Ascending aorta (tissue), 2 donors: ENCODE results near the gene RIF1. TPM values are rescaled to one million over a fixed set of nuclear protein-coding genes. Genes with fewer than 3 reads are reported as not detected.

Experiments used
- DNase-seq, 2 donors: peaks; one replicate each; pipeline ENCODE4 v3.0.0-alpha.2; 2019; ENCODE audit warnings: low spot score in 2 of 2
- H3K27ac ChIP-seq, 2 donors: fragments of 200-600 bp; sonication (generic); one replicate each; pipeline ENCODE4 v1.5.1; 2016 to 2017; ENCODE audit warnings: mild to moderate bottlenecking in 1 of 2
- H3K27me3 ChIP-seq: fragments of 200-600 bp; sonication (generic); one replicate; pipeline ENCODE4 v1.5.1; 2017
- H3K36me3 ChIP-seq, 2 donors: fragments of 200-600 bp; sonication (generic); one replicate each; pipeline ENCODE4 v1.5.1; 2016
- H3K4me1 ChIP-seq, 2 donors: fragments of 200-600 bp; sonication (generic); one replicate each; pipeline ENCODE4 v1.5.1; 2016 to 2017; ENCODE audit warnings: mild to moderate bottlenecking in 1 of 2
- H3K4me3 ChIP-seq, 2 donors: fragments of 200-600 bp; sonication (generic); one replicate each; pipeline ENCODE4 v1.5.1; 2016 to 2017; ENCODE audit warnings: mild to moderate bottlenecking in 1 of 2
- H3K9me3 ChIP-seq, 2 donors: fragments of 200-600 bp; sonication (generic); one replicate each; pipeline ENCODE4 v1.5.1; 2016
- CTCF ChIP-seq, 3 experiments: fragments of 200-600 bp in 2 of 3; fragments of 450-650 bp in 1 of 3; sonication (generic) in 2 of 3; IDR thresholded peaks; one replicate each; pipeline ENCODE4 v1.5.1; 2016 to 2019; ENCODE audit warnings: antibody characterized with exemption in 3 of 3, mild to moderate bottlenecking in 1 of 3, moderate library complexity in 1 of 3
- intact Hi-C: fragments of 100-400 bp; cut with DNase I; formaldehyde crosslinking; loops from one replicate; pipeline ENCODE4 v1.15.1; 2023
- total RNA-seq: library from RNA; depleted of rRNA; stranded (reverse); fragments of >200 nt; gene quantifications from one replicate; pipeline ENCODE4 v1.1.0, GENCODE V29; 2016

The RIF1 gene
- total RNA-seq, 1 donor from 2014 or later = 10.7 TPM

GRCh38 chr2:151498178-151498577, 88.5 kb downstream of the RIF1 start:
- Histone ChIP-seq H3K27me3 (no peaks in the 10 kb centered on the region), H3K4me1 (no peaks in the 10 kb centered on the region), H3K36me3 (no peaks in the 10 kb centered on the region), H3K27ac (no peak overlapping the region), H3K4me3 (no peak overlapping the region), H3K9me3 (no peaks in the 10 kb centered on the region)
- no peak for TF ChIP-seq CTCF (IDR thresholded peaks at IDR 0.05)
- intact Hi-C loops = no loop called here
- DNase-seq = no peak

GRCh38 chr2:151506170-151506569, 96.5 kb downstream of the RIF1 start:
- no peaks in the 10 kb centered on the region for H3K36me3 ChIP-seq
- no peaks in the 10 kb centered on the region for H3K27me3 ChIP-seq
- no peak for TF ChIP-seq CTCF (IDR thresholded peaks at IDR 0.05)
- DNase-seq = no peak
- H3K4me3 ChIP-seq = no peak overlapping the region
- H3K27ac ChIP-seq = no peak overlapping the region
- no peaks in the 10 kb centered on the region for H3K4me1 ChIP-seq
- H3K9me3 ChIP-seq = no peaks in the 10 kb centered on the region
- intact Hi-C loops = no loop called here

- TF ChIP-seq CTCF (IDR thresholded peaks at IDR 0.05) = no peak
- H3K27me3 ChIP-seq = no peaks in the 10 kb centered on the region
- H3K4me3 ChIP-seq = no peak overlapping the region
- H3K27ac ChIP-seq = no peak overlapping the region
- H3K9me3 ChIP-seq = no peaks in the 10 kb centered on the region
- DNase-seq = no peak
- H3K36me3 ChIP-seq = no peaks in the 10 kb centered on the region
- intact Hi-C loops = no loop called here
- H3K4me1 ChIP-seq = no peaks in the 10 kb centered on the region
These were observed 98.8 kb downstream of the RIF1 start for GRCh38 chr2:151508519-151508918.

- intact Hi-C loops = no loop called here
- no peaks in the 10 kb centered on the region for H3K36me3 ChIP-seq
- H3K9me3 ChIP-seq = no peaks in the 10 kb centered on the region
- DNase-seq = no peak
- no peak overlapping the region for H3K4me3 ChIP-seq
- no peak for TF ChIP-seq CTCF (IDR thresholded peaks at IDR 0.05)
- no peaks in the 10 kb centered on the region for H3K4me1 ChIP-seq
- no peaks in the 10 kb centered on the region for H3K27me3 ChIP-seq
- no peak overlapping the region for H3K27ac ChIP-seq
These were observed 109.1 kb downstream of the RIF1 start for GRCh38 chr2:151518802-151519201.

GRCh38 chr2:151520976-151521375, 111.3 kb downstream of the RIF1 start:
- intact Hi-C loops = no loop called here
- Histone ChIP-seq H3K27me3 (no peaks in the 10 kb centered on the region), H3K4me3 (no peak overlapping the region), H3K36me3 (no peaks in the 10 kb centered on the region), H3K4me1 (no peaks in the 10 kb centered on the region), H3K27ac (no peak overlapping the region), H3K9me3 (no peaks in the 10 kb centered on the region)
- no peak for DNase-seq
- no peak for TF ChIP-seq CTCF (IDR thresholded peaks at IDR 0.05)

- no peak for DNase-seq
- intact Hi-C loops = no loop called here
- no peaks in the 10 kb centered on the region for H3K36me3 ChIP-seq
- no peak overlapping the region for H3K27ac ChIP-seq
- H3K4me3 ChIP-seq = no peak overlapping the region
- H3K9me3 ChIP-seq = no peaks in the 10 kb centered on the region
- no peaks in the 10 kb centered on the region for H3K27me3 ChIP-seq
- no peak for TF ChIP-seq CTCF (IDR thresholded peaks at IDR 0.05)
- no peaks in the 10 kb centered on the region for H3K4me1 ChIP-seq
These were observed 112.9 kb downstream of the RIF1 start for GRCh38 chr2:151522556-151522955.
